CD4-positive, CD25-positive, alpha-beta regulatory T cell (primary cell): ENCODE data around the gene EFS. TPM values are rescaled to one million over a fixed set of nuclear protein-coding genes. Genes with fewer than 3 reads are reported as not detected.

ENCODE experiments used
- ATAC-seq, 2 donors: fragments of 150-1000 bp; cut with Tn5 transposase; one replicate each; pipeline ENCODE4 v1.10.0; 2021; ENCODE audit warnings: low read depth in 2 of 2, moderate number of reproducible peaks in 2 of 2, moderate library complexity in 1 of 2
- DNase-seq, 3 donors: peaks; one replicate each; pipeline versions ENCODE4 v3.0.0 to v3.0.0-alpha.2; 2012 to 2022; ENCODE audit warnings: mixed read lengths in 1 of 3
- H3K27ac ChIP-seq: one replicate; pipeline ENCODE4 v1.7.0; 2013; ENCODE audit warnings: mild to moderate bottlenecking, low read length; ENCODE audit not compliant: insufficient read depth, poor library complexity, severe bottlenecking
- H3K27me3 ChIP-seq: one replicate; pipeline ENCODE4 v1.7.0; 2013; ENCODE audit warnings: low read length; ENCODE audit not compliant: control insufficient read depth, insufficient read depth
- H3K36me3 ChIP-seq: one replicate; pipeline ENCODE4 v1.7.0; 2013; ENCODE audit warnings: mild to moderate bottlenecking, low read length, moderate library complexity; ENCODE audit not compliant: control insufficient read depth, insufficient read depth
- H3K4me1 ChIP-seq: 2 replicates; pipeline ENCODE4 v1.7.0; 2013; ENCODE audit warnings: mild to moderate bottlenecking, low read length; ENCODE audit not compliant: insufficient read depth, control insufficient read depth, poor library complexity, severe bottlenecking
- H3K4me3 ChIP-seq: one replicate; pipeline ENCODE4 v1.7.0; 2013; ENCODE audit warnings: low read depth, mild to moderate bottlenecking, low read length, moderate library complexity
- H3K9me3 ChIP-seq, 2 experiments: 1 replicate in 1 of 2; 2 replicates in 1 of 2; pipeline ENCODE4 v1.7.0; 2013; ENCODE audit warnings: low read length in 2 of 2, mild to moderate bottlenecking in 1 of 2, moderate library complexity in 1 of 2; ENCODE audit not compliant: control insufficient read depth in 2 of 2
- H3K27ac Mint-ChIP-seq, 3 donors: one replicate each; pipeline ENCODE4 v1.8.0; 2020 to 2022; ENCODE audit warnings: mild to moderate bottlenecking in 3 of 3, mixed read lengths in 3 of 3, moderate library complexity in 2 of 3
- H3K27me3 Mint-ChIP-seq: one replicate; pipeline ENCODE4 v1.8.0; 2022; ENCODE audit warnings: mild to moderate bottlenecking, mixed read lengths
- H3K36me3 Mint-ChIP-seq: one replicate; pipeline ENCODE4 v1.8.0; 2020; ENCODE audit warnings: mixed read lengths
- H3K4me1 Mint-ChIP-seq, 4 donors: one replicate each; pipeline ENCODE4 v1.8.0; 2020 to 2022; ENCODE audit warnings: mixed read lengths in 4 of 4, mild to moderate bottlenecking in 1 of 4
- H3K4me3 Mint-ChIP-seq, 4 donors: one replicate each; pipeline ENCODE4 v1.8.0; 2020 to 2022; ENCODE audit warnings: mild to moderate bottlenecking in 4 of 4, mixed read lengths in 4 of 4, moderate library complexity in 3 of 4
- H3K9me3 Mint-ChIP-seq, 7 donors: one replicate each; pipeline ENCODE4 v1.8.0; 2020 to 2022; ENCODE audit warnings: mixed read lengths in 7 of 7, mild to moderate bottlenecking in 3 of 7, moderate library complexity in 2 of 7
- polyA plus RNA-seq, 4 donors: library from polyadenylated mRNA; unstranded; fragments of 300-500 nt; fragmentation: Illumina TruSeq; gene quantifications; one replicate each; pipeline ENCODE4 v1.2.3, GENCODE V29; 2021
- total RNA-seq: library from RNA; stranded (reverse); gene quantifications from one replicate; pipeline ENCODE4 v1.2.3, GENCODE V29; 2022

The EFS gene
- total and polyA plus RNA-seq, 5 donors from 2014 or later: not detected

DNA sequence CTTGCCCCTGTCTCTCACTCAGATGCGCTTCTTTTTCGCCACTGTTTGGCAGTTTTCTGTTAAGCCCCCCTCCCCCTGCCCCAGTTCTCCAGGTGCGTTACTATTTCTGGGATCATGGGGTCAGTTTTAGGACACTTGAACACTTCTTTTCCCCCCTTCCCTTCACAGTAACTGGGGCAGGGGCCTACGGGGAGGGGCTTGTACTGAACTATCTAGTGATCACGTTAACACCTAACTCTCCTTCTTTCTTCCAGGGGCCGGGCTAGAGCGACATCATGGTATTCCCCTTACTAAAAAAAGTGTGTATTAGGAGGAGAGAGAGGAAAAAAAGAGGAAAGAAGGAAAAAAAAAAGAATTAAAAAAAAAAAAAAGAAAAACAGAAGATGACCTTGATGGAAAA is 40.0 kb downstream of the EFS start:
- no peaks in the 10 kb centered on the region for H3K27me3 ChIP-seq
- no peak for DNase-seq
- peaks cover 6 to 34% (median 20%) of the 10 kb centered on the region in 4 donors for H3K4me1 Mint-ChIP-seq
- no peaks in the 10 kb centered on the region for H3K9me3 ChIP-seq
- H3K36me3 ChIP-seq: peaks cover 30% of the 10 kb centered on the region
- no peaks in the 10 kb centered on the region for H3K27me3 Mint-ChIP-seq
- H3K4me3 ChIP-seq: no peak overlapping the region
- peak overlapping the region; percentile 8 for H3K27ac ChIP-seq
- no peak overlapping the region for H3K4me3 Mint-ChIP-seq
- no peaks in the 10 kb centered on the region for H3K9me3 Mint-ChIP-seq
- ATAC-seq: no peak
- no peak overlapping the region for H3K27ac Mint-ChIP-seq
- peaks cover 15% of the 10 kb centered on the region for H3K36me3 Mint-ChIP-seq
- peaks cover 18% of the 10 kb centered on the region for H3K4me1 ChIP-seq

DNA sequence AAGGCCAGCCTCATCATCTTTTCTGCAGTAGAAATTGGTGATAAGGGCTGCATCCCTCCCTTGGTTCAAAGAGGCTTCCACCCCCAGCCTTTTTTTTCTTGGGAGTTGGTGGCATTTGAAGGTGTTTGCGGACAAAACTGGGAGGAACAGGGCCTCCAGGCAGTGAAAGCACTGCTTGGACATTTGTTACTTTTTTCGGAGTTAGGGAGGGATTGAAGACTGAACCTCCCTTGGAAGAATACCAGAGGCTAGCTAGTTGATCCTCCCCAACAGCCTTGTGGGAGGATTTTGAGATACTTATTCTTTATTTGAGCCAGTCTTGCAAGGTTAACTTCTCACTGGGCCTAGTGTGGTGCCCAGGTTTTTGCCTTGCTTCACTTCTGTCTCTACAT is 40.5 kb downstream of the EFS start:
- Mint-ChIP-seq H3K27ac (peak overlapping the region in 1 of 3 donors; percentile 56), H3K9me3 (no peaks in the 10 kb centered on the region), H3K36me3 (peaks cover 18% of the 10 kb centered on the region), H3K4me3 (no peak overlapping the region), H3K27me3 (no peaks in the 10 kb centered on the region), H3K4me1 (peaks cover 6 to 38% (median 22%) of the 10 kb centered on the region in 4 donors)
- H3K27me3 ChIP-seq: no peaks in the 10 kb centered on the region
- H3K36me3 ChIP-seq: peaks cover 30% of the 10 kb centered on the region
- no peak overlapping the region for H3K4me3 ChIP-seq
- peaks cover 18% of the 10 kb centered on the region for H3K4me1 ChIP-seq
- H3K27ac ChIP-seq: peak overlapping the region; percentile 8
- DNase-seq (no peak), ATAC-seq (no peak)
- H3K9me3 ChIP-seq: no peaks in the 10 kb centered on the region

DNA sequence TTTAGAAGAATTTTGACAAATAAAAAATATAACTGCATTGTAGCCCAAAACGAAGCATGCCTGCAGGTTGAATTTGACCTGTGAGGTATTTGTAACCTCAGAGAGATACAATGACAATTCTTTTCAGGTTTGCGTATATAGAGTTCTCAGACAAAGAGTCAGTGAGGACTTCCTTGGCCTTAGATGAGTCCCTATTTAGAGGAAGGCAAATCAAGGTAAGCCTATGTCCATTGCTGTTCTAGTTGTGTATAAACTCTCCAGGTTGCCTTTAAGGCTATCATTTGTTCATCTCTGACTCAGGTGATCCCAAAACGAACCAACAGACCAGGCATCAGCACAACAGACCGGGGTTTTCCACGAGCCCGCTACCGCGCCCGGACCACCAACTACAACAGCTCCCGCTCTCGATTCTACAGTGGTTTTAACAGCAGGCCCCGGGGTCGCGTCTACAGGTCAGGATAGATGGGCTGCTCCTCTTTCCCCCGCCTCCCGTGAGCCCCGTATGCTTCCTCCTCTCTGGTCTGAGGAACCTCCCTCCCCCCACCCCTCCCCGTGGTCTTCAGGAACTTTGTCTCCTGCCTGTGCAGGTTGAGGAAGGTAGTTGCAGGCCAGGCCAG is 41.0 kb downstream of the EFS start:
- no peak for ATAC-seq

DNA sequence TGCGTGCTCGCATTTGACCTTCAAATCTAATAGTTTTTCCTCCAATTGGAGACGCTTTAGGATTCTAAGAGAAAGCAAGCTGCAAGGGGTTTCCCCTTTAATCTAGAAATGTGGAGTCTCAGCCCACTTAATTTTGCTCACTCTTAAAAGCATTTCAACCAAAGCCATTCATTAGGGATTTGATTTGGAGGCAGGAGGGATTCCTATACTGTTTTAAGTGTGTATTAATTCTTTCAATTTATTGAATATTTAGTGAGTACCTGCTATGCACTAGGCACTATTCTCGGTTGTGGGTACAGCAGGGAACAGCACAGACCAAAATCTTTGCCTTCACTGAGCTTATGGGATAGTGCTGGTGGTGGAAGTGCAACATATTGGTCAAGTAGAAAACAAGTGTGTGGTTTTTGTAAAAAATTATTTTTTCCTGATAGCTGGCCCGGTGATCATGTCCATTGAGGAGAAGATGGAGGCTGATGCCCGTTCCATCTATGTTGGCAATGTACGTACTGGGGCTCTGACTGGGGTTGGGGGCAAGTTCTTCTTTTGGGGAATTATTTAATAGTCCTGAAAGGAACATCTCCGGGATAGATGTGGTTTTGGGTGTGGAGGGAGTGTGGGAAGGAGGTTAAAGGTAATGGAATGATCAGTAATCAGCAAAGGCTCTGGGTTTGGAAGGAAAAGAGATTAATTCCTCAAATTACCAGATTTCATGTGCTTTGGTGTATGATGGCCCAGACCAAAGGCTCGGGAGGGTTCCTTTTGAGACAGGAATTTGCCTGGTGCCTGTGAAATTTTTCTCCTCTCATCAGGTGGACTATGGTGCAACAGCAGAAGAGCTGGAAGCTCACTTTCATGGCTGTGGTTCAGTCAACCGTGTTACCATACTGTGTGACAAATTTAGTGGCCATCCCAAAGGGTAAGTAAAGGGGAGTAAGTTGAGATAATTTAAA is 42.1 kb downstream of the EFS start:
- peak overlapping the region; percentile 90 to 94 (median 93) for H3K27ac Mint-ChIP-seq
- no peaks in the 10 kb centered on the region for H3K27me3 Mint-ChIP-seq
- ATAC-seq (no peak), DNase-seq (no peak)
- H3K27me3 ChIP-seq: no peaks in the 10 kb centered on the region
- peaks cover 18% of the 10 kb centered on the region for H3K4me1 ChIP-seq
- H3K36me3 ChIP-seq: peaks cover 30% of the 10 kb centered on the region
- H3K4me1 Mint-ChIP-seq: peaks cover 6 to 35% (median 21%) of the 10 kb centered on the region in 4 donors
- H3K9me3 ChIP-seq: no peaks in the 10 kb centered on the region
- no peaks in the 10 kb centered on the region for H3K9me3 Mint-ChIP-seq
- H3K36me3 Mint-ChIP-seq: peaks cover 18% of the 10 kb centered on the region
- H3K27ac ChIP-seq: peak overlapping the region; percentile 94
- peak overlapping the region; percentile 89 for H3K4me3 ChIP-seq
- peak overlapping the region; percentile 91 to 99 (median 96) for H3K4me3 Mint-ChIP-seq

More for the DNA sequence above, 41.0 kb downstream of the EFS start:
- Mint-ChIP-seq H3K4me3 (peak overlapping the region in 1 of 4 donors; percentile 61), H3K9me3 (no peaks in the 10 kb centered on the region), H3K4me1 (peaks cover 6 to 38% (median 22%) of the 10 kb centered on the region in 4 donors), H3K36me3 (peaks cover 18% of the 10 kb centered on the region), H3K27ac (peak overlapping the region in 2 of 3 donors; percentile 56 to 59), H3K27me3 (no peaks in the 10 kb centered on the region)
- peaks cover 18% of the 10 kb centered on the region for H3K4me1 ChIP-seq
- H3K36me3 ChIP-seq: peaks cover 30% of the 10 kb centered on the region
- no peak overlapping the region for H3K27ac ChIP-seq
- H3K27me3 ChIP-seq: no peaks in the 10 kb centered on the region
- no peak overlapping the region for H3K4me3 ChIP-seq
- H3K9me3 ChIP-seq: no peaks in the 10 kb centered on the region
- DNase-seq: no peak

DNA sequence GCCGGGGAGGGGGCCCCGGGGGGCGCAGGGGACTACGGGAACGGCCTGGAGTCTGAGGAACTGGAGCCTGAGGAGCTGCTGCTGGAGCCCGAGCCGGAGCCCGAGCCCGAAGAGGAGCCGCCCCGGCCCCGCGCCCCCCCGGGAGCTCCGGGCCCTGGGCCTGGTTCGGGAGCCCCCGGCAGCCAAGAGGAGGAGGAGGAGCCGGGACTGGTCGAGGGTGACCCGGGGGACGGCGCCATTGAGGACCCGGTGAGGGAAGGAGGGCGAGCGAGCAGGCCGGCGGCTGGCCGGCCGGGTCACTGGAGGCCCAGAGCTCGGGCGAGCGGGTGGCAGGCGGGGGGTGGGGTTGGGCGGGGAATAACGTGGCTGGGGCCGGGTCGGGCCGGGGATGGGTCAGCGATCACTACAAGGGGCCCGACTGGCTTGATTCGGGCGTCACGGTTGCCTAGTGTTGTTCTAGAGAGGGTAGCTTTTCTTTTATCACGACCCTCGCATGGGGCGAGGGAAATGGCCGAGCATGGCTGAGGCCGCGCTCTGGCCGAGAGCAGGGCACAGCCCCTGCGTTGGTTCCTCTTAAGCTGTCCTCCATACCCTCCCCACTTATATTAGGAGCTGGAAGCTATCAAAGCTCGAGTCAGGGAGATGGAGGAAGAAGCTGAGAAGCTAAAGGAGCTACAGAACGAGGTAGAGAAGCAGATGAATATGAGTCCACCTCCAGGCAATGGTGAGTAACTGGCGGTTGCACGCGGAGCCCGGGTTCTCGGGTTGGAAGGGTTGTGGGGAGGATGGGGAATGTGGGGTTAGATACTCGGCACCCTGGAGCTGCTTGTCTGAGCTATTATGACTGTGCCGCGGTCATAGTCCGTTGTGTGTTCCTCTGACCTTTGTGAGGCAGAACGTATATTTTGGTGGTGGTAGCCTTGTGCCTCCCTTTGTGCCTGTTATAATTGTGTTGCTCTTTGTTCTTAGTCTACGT is 43.1 kb downstream of the EFS start:
- H3K9me3 Mint-ChIP-seq: no peaks in the 10 kb centered on the region
- peaks cover 18% of the 10 kb centered on the region for H3K36me3 Mint-ChIP-seq
- peak overlapping the region; percentile 91 to 99 (median 96) for H3K4me3 Mint-ChIP-seq
- ATAC-seq (no peak), DNase-seq (peak; percentile 10 to 51 (median 26))
- Histone ChIP-seq H3K4me3 (peak overlapping the region; percentile 89), H3K9me3 (no peaks in the 10 kb centered on the region), H3K27me3 (no peaks in the 10 kb centered on the region), H3K27ac (peak overlapping the region; percentile 94), H3K4me1 (peaks cover 18% of the 10 kb centered on the region), H3K36me3 (peaks cover 30% of the 10 kb centered on the region)
- H3K27ac Mint-ChIP-seq: peak overlapping the region; percentile 93 to 98 (median 97)
- H3K27me3 Mint-ChIP-seq: no peaks in the 10 kb centered on the region
- peaks cover 6 to 35% (median 21%) of the 10 kb centered on the region in 4 donors for H3K4me1 Mint-ChIP-seq

DNA sequence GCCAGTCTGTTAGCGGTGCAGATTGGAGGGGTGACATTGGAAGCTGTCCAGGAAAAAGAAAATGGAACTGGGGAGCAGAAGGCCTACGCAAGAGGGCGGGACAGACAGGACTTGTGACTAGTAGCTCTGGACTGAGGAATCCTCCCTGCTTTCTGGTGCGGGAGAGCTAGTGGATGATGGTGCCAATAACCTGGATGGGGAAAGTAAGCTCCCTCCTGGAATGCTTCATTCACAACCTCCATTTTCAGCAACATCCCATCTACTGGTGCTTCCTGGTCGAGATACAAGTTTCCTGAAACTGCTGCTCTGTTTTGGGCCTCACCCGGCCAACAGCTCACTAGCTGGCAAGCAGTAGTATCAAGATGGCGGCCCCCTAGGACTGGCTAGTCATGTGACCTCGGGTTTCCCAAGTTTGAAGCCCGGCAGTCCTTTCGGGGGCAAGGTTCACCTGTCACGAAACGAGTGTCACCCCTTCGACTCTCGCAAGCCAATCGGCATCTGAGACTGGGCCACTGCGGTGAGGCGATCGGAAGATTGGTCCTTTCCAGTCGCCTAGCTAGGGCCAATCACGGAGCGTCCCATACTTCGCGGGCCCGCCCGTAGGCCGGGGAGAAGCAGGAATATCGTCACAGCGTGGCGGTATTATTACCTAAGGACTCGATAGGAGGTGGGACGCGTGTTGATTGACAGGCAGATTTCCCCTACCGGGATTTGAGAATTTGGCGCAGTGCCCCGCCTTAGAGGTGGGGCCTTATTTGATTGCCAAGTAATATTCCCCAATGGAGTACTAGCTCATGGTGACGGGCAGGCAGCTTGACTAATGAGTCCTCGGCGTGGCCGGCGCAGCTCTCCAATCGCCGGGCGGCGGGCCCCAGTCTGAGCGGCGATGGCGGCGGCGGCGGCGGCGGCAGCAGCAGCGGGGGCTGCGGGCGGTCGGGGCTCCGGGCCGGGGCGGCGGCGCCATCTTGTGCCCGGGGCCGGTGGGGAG is 44.1 kb downstream of the EFS start, which contains the start of gene PABPN1:
Gene PABPN1, plus strand, starts transcription at position 874 of the 988 bp plus-strand sequence. Its CDS starts 13 bp downstream, at position 887.
- H3K27me3 Mint-ChIP-seq: peaks cover 4% of the 10 kb centered on the region
- Histone ChIP-seq H3K4me3 (peak within 1 kb of the TSS; percentile 89), H3K36me3 (peaks cover 30% of the 10 kb centered on the region), H3K4me1 (peaks cover 18% of the 10 kb centered on the region), H3K27ac (peak within 1 kb of the TSS; percentile 95), H3K9me3 (no peaks in the 10 kb centered on the region), H3K27me3 (no peaks in the 10 kb centered on the region)
- H3K9me3 Mint-ChIP-seq: no peaks in the 10 kb centered on the region
- DNase-seq (peak; percentile 97 to 100 (median 99)), ATAC-seq (peak; percentile 87 to 88)
- peak within 1 kb of the TSS; percentile 94 to 99 (median 96) for H3K4me3 Mint-ChIP-seq
- H3K36me3 Mint-ChIP-seq: peaks cover 18% of the 10 kb centered on the region
- peak within 1 kb of the TSS; percentile 97 to 98 (median 97) for H3K27ac Mint-ChIP-seq
- peaks cover 6 to 35% (median 21%) of the 10 kb centered on the region in 4 donors for H3K4me1 Mint-ChIP-seq
